Measurements from ENCODE around the gene KANSL2.
"Not testable (repeated sequence)": the region's sequence is repeated elsewhere in the genome, so short reads cannot be mapped to it uniquely, and the experiment has no call there.

KANSL2 gene, protein sequence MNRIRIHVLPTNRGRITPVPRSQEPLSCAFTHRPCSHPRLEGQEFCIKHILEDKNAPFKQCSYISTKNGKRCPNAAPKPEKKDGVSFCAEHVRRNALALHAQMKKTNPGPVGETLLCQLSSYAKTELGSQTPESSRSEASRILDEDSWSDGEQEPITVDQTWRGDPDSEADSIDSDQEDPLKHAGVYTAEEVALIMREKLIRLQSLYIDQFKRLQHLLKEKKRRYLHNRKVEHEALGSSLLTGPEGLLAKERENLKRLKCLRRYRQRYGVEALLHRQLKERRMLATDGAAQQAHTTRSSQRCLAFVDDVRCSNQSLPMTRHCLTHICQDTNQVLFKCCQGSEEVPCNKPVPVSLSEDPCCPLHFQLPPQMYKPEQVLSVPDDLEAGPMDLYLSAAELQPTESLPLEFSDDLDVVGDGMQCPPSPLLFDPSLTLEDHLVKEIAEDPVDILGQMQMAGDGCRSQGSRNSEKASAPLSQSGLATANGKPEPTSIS

DNA sequence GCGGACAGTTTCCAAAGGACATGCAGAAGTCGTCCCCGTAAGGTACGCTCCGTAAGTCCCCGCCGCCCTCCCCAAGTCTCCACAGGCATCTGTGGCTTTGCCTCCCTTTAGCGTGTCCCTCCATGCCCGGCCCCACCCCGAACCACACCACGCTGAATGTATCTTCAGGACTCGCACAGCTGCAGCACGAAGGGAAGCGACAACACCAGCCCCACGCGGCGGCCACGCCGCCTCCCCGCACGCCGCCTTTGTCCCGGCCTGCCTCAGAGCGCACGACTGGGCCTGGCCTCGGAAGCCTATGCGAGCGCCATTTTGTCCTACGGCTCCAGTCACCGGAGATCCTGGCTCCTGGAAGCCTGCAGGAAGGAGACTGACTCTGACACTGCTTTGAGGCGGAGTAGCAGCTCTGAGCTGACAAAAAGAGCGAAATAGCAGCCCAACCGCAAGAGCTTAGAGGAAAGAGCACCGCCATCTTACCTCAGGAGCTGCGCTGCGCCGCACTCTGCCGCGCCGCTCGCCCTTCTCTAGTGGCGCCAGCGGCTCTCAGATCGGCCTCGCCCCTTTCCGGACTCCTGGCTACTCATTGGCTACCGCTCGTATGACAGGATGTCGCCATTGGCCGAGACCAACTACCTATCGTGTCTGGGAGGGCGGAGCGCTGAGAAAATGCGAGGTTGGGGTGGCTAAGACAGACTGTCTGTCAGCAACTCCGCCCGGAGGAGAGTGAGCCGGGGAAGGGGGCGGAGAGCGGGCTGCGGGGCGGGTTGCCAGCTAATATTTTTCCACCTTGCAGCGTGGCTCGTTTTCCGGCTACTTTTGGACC lies at the start of gene KANSL2:
Gene KANSL2 (minus strand): TSS at position 529 of the 823 bp plus-strand sequence. CDS start 606 bp downstream, outside the sequence.
- peak; percentile 97 for DNase-seq

DNA sequence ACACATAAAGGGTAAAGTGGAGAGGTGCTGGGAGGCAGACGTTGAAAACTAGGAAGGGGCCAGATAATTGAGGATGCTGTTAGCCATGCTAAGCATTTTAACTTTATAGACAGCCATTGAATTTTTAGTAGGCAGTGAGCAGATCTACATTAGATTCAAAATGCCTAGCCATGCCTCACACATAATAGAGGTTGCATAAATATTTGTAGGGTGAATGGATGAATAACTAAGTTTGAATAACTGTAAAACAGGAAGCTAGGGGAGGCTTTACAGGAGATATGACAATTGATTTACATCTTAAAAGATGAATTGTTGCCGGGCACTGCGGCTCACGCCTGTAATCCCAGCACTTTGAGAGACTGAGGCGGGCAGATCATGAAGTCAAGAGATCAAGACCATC lies 46.8 kb upstream of the KANSL2 start:
- no peak for DNase-seq

DNA sequence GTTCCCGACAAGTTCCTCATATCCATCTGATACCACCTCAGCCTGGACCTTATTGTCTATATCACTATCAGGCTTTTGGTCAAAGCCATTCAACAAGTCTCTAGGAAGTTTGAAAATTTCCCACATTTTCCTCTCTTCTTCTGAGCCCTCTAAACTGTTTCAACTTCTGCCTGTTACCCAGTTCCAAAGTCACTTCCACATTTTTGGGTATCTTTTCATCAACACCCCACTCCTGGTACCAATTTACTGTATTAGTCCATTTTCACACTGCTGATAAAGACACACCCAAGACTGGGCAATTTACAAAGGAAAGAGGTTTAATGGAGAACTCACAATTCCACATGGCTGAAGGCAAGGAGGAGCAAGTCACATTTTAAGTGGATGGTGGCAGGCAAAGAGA lies 38.7 kb upstream of the KANSL2 start:
- DNase-seq: not testable (repeated sequence)

DNA sequence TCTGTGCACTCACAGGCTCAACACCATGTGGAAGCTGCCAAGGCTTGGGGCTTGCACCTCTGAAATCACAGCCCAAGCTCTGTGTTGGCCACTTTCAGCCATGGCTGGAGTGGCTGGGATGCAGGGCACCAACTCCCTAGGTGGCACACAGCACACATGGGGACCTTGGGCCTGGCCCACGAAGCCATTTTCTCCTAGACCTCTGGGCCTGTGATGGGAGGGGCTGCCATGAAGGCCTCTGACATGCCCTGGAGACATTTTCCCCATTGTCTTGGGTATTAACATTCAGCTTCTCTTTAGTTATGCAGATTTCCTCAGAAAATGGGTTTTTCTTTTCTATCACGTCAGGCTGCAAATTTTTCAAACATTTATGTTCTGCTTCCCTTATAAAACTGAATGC lies 38.1 kb upstream of the KANSL2 start:
- not testable (repeated sequence) for DNase-seq

DNA sequence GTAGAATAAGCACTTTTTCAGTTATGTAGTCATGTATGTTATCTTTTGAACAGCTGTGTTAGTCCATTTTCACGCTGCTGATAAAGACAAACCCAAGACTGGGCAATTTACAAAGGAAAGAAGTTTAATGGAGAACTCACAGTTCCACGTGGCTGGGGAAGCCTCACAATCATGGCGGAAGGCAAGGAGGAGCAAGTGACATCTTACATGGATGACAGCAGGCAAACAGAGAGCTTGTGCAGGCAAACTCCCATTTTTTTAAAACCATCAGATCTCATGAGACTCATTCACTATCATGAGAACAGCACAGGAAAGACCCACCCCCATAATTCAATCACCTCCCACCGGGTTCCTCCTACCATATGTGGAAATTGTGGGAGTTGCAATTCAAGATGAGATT lies 37.0 kb upstream of the KANSL2 start:
- DNase-seq: not testable (repeated sequence)

DNA sequence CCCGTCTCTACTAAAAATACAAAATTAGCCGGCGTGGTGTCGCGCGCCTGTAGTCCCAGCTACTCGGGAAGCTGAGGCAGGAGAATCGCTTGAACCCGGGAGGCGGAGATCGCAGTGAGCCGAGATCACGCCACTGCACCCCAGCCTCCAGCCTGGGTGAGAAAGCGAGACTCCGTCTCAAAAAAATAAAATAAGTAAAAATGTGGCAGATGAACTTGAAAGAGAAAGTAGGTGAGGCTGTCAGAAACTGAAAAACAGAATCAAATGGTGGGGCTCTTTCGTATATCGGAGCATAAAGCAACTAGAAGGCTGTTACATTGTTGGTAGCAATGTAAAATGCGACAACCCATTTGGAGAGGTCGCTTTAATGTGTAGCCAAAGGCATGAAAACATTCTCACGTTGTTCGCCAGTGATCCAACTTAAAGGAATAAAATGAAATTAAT lies 35.2 kb upstream of the KANSL2 start:
- no peak for DNase-seq

DNA sequence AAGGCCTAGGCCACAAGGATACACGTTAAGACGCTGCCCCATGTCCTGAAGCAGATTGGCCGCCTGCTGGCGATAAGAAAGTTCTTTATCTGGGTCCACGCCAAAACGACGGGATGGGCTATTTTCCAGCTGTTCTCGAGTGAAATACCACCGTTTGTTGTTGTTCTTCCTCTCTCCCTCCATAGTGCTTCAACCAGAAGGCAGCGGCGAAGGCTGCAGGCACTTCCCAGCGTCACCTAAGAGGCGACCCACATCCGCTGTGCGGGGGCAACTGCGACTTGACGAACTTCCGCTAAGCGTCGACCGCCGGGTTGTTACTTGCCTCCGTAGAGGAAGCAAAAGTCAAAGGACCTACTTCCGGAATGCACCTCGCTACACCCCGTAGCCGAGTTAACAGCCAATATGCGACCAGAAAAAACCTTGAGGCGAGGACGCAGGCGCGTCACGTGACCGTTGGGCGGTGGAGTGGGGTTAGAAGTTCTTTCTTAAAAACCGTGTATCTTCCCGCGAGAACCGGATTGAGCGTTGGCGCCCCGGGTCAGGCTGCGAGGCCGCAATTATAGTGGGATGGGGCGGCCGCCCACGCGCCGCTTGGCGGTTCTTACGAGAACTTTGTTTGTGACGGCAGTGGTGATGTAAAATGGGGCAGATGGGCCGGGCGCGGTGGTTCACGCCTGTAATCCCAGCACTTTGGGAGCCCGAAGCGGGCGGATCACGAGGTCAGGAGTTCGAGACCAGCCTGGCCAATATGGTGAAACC lies 34.6 kb upstream of the KANSL2 start, which contains the start of gene CCNT1:
Gene CCNT1 (minus strand): TSS at position 215 of the 759 bp plus-strand sequence. CDS start 32 bp downstream, at position 183.
- peak; percentile 97 for DNase-seq

DNA sequence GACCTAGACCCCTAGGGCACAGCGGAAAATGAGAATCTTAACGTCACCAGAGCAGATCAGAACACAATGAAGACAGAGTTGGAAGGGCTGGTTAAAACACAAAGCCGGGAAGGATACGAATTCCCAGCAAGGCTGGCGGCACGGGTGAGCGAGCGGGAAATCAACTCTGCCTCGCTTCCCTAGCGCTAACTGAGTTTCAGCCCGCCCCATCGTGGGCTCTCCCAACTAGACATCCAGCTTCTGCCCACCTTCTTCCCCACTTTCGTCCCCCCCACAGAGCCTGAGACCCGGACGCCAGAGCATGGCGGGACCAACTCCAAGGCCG lies 34.1 kb upstream of the KANSL2 start:
- DNase-seq: no peak

DNA sequence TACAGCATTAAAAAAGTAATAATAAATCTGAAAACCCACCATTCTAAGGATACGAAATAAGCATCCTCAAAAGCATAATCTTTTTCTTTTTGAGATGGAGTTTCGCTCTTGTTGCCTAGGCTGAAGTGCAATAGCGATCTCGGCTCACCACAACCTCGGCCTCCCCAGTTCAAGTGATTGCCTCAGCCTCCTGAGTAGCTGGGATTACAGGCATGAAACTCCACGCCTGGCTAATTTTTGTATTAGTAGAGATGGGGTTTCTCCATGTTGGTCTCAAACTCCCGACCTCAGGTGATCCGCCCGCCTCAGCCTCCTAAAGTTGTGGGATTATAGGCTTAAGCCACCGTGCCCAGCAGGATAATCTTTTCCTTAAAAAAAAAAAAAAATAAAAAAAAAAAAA lies 30.2 kb upstream of the KANSL2 start:
- no peak for DNase-seq

DNA sequence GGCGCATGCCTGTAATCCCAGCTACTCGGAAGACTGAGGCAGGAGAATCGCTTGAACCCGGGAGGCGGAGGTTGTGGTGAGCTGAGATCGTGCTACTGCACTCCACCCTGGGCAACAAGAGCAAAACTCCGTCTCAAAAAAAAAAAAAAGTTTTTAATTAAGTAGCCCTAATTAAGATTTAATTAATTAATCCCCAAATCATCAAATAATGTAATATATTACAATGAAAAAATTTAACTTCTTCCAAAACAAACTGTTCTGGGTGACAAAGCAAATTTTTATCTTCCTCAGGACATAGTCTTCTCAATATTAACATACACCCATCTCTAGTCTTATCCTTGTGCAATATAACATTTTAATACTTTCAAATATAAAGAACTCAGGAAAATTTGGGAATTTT lies 16.8 kb upstream of the KANSL2 start:
- not testable (repeated sequence) for DNase-seq

DNA sequence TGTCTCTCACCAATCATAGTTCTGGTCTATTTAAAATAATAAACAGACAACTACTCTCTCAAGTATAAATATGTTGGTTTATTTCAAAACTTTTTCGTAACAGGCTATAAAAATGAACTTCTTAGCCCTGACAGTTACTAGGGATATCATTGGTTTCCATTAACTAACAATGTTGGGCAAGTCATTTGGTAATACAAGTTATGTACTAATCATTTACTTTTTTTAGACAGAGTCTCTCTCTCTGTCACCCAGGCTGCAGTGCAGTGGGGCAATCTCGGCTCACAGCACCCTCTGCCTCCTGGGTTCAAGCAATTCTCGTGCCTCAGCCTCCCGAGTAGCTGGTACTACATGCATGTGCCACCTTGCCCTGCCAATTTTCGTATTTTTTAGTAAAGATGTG lies 14.6 kb upstream of the KANSL2 start:
- no peak for DNase-seq

DNA sequence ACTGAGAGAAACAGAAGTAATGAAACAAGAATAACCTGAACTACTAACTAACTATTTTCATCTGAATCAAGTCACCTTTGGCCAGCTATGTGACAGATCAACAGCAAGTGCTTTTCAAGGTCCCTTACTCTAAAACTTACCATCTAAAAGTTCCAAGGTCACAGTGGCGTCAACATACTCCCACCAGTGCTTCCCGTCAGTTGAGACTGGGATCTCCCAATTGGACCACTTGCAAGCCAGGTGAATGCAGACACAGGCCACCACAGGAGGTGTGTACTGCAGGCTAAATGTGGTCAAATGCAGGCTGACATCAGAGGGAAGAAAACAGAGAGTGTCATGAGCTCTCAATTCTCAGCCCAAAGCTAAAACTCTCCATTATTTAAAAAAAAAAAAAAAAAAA lies 13.8 kb upstream of the KANSL2 start:
- no peak for DNase-seq

DNA sequence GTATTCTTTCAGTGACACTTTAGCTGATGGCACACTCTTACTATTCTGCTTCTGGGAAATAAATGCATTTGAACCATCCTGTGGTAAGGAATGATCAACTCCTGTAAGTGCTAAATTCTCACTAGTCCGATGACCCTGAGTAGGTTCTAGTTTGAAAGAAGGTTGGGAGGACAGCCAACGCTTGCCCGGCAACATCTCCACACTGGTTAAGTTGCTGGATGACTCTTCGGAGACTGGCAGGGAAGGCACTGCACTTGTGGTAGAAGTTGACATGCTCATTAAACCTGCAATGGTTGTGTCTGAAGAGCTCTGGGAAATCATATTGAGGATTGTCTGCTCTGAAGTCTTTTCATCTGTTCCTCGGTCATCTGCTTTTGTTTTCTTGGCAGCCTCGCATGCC lies 12.0 kb upstream of the KANSL2 start:
- DNase-seq: no peak

DNA sequence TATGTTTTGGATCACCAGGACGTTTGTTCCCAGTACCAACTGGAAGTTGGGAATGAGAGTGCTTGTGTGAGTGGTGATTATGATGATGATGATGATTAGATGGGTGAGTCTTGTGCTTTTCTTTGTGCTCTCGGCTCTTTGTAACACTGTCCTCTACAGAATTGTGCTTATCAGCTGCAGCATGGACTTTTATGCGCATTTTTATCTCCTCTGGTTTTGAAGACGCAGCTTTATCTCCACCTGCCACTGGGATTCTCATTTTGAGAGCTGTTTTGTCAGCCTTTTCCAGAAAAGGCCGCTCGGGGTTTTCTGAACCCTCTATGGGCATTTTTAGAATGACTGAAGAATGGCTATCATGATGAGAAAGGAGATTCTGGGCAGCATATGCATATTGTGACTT lies 11.5 kb upstream of the KANSL2 start:
- DNase-seq: no peak

DNA sequence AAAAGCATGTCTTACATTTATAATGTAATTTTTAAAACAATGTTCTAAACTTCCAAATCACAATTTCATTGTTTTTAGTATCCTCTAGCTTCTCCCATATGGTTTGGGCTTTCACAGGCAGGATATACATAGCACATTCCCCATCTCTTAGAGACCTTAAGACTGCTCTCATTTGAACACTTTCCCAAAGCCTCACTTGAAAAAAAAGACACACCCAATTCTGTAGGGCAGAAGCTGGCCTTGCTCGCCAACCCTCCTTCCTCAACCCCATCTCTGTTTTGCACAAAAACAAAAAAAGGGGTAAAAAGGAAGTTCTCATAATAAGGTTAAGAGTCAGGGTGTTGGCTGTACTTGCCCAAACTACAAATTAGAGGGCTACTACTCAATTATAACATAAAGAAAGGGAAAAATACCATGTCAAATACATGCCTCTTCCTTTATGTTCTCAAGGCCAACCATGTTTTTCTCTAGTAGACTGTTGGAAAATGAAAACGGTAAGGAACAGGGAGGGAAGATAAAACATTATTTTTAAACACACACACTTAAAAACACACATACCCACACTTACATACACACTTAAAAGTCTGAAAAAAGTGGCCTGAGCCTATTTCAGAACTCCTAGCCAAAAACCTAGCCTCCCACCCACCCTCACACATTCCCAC lies 9.9 kb upstream of the KANSL2 start:
- no peak for DNase-seq

DNA sequence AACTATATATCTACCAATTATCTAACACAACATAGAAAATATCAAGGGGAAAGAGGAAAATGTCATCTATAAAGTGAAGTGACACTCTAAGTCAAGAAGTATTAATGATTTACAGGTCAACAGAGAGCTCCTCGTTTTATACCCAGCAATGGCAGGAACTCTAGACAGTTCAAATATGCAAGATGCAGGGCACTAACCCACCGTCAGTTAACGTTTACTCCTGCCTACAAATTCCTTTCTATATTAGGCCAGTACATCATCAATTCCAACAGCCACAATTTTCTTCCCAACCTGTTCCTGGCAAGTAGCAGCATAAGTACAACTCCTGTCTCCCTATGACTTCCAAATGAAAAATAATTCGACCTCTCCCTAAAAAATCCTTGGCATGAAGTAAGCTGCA lies 9.0 kb upstream of the KANSL2 start:
- DNase-seq: no peak

DNA sequence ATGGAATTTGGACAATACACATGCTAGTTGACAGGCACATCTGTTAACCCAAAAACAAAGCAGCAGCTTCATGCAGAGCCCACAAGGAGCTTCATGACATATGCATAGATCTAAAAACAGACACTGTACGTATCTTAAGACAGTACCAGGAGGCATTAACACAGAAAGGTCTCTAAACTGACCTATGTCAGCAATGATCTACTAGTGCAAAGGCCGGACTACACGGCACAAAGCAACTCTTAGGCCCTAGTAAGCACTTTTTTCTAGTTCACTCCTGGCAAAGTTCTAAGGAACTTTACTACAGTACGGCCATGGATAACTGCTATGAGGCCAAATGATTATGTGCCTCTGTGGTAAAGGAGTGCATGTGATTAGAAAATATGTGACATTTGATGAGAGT lies 8.4 kb upstream of the KANSL2 start:
- no peak for DNase-seq

DNA sequence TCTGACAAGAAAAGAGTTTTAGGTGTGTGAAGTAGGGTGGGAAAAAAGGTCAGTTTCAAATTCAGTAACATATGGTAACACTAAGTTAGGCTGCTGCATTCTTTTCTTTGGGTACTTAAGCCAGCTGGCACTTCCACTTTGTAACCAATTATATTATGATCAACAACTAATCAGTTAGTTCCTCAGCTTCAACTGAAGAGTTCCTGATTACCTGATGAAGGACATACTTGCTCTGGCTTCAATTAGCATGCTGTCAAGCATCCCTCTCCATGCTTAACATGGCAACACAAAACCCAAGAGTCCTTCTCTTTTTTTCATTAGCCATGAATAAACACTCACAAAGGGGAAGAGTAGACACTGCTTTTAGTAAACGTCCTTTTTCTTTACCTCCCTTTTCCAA lies 6.8 kb upstream of the KANSL2 start:
- DNase-seq: no peak

DNA sequence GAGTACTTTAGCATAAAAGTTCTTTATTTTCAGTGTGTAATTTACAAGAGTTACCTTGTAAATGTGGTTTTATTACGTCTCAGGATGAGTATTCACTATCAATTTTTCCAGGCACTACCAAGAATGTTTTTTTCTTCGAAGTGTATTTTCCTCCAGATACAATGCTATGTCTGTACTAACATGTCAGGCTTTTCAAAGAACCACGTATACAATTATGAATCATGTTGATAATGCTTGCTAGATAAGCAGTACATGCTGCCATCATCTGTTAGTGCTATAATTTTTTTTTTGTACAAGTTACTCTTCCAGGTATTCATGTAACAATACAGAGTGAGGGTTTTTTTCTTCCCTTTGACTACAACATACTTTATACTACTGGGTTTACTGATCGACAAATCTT lies 5.6 kb upstream of the KANSL2 start:
- DNase-seq: no peak

DNA sequence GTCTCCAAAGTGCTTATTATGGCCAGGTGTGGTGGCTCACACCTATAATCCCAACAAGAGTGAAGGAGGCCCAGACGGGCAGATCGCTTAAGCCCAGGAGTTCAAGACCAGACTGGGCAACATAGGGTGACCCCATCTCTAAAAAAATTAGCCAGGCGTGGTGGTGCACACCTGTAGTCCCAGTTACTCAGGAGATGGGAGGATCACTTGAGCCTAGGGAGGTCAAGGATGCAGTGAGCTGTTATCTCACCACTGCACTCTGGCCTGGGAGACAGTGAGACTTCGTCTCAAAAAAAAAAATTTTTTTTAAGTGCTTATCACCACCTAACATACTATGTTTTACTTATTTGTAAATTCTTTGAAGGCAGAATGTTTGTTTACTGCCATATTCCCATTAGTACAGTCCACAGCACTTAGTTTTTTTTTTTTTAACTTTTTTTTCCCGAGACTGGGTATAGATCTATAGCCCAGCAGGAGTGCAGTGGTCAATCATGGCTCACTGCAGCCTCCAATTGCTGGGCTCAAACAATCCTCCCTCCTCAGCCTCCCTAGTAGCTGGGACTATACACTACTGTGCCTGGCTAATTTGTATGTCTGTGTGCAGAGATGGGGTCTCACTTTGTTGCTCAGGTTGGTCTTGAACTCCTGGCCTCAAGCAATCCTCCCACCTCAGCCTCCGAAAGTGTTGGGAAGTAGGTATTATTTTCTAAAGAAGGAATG lies 4.7 kb upstream of the KANSL2 start:
- no peak for DNase-seq

DNA sequence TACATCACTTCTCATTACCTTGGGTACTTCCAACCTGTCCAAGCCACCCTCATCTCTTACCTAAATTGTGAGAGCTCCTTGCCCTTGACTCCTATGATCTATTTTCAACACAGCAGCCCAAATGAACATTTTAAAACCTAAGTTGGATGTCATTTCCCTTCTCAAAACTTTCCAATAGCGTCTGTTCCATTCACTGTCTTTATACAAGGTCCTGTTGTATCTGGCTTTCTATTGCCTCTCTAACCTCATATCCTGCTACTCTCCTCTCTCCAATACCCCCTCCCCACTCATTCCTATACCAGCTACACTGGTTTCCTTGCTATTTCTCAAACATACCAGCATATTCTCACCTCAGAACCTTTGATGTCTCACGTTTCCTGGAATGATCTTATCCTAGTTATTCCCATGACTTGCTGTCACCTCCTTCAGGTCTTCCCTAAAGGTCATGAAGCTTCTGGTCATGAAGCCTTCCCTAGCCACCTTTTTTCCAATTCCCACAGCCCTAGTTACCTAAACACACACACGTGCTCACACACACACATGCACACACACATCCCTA lies 4.1 kb upstream of the KANSL2 start:
- no peak for DNase-seq

DNA sequence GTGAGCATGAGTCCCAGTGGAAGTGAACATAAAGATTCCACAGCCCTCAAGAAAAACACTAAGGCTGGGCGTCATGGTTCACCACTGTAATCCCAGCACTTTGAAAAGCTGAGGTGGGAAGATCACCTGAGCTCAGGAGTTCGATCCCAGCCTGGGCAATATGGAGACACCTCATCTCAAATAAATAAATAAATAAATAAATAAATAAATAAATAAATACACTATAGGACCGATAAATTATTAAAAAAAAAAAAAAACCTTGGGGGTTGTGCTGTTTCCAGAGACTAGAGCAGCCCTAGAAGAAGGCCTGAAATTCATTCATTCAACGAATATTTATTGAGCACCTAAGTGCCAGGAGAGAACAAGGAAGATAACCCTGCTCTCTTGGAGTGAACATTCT lies 1.5 kb upstream of the KANSL2 start:
- DNase-seq: no peak
